Germinal center (tissue), 1 donor: ENCODE data around the gene APLF.

Experiments used
- DNase-seq: peaks from one replicate; pipeline ENCODE4 v3.0.0; 2012; ENCODE audit warnings: mixed read lengths, low spot score

Gene APLF, protein sequence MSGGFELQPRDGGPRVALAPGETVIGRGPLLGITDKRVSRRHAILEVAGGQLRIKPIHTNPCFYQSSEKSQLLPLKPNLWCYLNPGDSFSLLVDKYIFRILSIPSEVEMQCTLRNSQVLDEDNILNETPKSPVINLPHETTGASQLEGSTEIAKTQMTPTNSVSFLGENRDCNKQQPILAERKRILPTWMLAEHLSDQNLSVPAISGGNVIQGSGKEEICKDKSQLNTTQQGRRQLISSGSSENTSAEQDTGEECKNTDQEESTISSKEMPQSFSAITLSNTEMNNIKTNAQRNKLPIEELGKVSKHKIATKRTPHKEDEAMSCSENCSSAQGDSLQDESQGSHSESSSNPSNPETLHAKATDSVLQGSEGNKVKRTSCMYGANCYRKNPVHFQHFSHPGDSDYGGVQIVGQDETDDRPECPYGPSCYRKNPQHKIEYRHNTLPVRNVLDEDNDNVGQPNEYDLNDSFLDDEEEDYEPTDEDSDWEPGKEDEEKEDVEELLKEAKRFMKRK

DNA sequence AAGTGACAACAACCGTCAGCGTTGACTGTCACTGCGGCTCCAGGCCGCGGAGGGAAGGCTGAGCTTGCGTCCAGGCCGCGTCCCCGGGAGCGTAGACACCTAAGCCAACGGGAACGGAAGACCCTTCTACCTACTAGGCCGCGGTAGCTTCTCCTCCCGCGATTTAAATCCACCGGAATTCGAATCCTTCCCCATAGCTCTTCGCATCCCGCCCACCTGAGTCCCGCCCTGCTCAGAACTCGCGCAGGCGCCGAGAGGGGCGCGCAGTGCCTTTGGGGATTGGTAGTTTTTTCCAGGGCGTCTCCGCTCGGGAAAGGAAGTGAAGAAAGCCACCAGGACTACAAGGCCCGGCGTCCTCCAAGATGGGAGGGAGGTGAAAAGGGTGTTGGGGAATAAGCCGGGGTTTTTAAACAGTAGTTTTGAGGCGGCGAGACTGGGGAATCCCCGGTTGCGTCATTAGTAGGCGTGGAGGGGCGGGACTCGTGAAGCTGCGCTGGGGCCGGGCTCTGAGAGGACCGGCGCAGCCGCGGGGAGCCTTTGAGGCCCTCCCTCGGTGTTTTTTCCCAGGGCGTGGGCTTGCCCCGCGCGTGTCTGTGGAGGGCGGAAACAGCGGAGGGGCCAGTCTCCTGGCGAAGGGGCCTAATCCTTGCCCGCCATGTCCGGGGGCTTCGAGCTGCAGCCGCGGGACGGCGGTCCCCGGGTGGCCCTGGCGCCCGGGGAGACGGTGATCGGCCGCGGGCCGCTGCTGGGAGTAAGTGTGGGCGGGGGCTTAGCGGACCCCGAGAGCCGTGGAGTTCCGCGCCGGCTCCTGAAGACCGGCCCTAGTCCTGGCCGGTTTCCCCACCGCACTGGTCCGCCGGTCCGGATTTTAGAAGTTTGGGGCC is at the start of gene APLF, which contains the start of gene FBXO48:
TSS of gene APLF (plus strand) at position 509 of the 884 bp plus-strand sequence. CDS start at position 656, 147 bp downstream.
TSS of gene FBXO48 (minus strand) at position 218 of the 884 bp plus-strand sequence. CDS start 2,149 bp downstream, outside the sequence.
- DNase-seq: peak; percentile 96

DNA sequence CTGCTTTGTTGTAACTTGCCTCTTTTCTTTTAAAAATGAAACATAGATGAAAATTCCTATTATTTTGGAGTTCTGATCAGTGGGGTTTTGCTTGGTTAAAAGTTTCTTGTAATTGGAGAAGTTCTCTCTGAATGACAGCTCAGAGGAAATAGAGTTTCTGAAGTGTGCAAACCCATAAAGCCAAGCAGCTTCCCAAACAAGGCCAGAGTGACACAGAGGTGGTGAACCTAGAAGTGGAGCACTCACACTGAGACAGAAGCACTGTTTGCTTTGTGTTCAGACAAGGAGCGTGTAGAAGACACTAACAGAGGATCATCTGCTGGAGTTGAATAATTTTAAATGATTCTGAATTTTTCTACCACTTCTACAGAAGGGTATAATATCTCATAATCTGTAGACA is 49.5 kb upstream of the APLF start:
- no peak for DNase-seq

- no peak for DNase-seq
These were observed 49.0 kb upstream of the APLF start for GRCh38 chr2:68418419-68418818.

DNA sequence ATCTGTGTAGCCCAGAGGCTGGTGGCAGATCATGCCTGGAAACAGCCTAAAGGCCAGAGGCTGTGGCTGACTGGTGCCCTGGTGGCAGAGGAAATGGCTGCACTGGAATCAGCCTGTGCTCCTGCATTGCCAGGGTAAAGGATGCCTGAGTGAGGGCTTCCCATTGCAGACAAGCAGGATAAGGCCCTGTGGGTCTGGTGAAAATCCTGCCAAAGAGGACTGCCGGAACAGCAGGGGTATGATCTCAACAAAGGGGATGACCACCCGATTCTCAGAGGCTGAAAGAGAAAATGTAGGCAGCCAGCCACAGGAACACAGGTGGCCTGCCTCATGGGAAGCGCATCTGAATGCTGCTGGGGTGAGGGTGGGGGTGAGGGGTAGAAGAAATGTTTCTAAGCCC is 48.5 kb upstream of the APLF start:
- DNase-seq: no peak

- no peak for DNase-seq
These were observed 47.0 kb upstream of the APLF start for GRCh38 chr2:68420254-68420910.

- peak; percentile 28 for DNase-seq
These were observed 43.3 kb upstream of the APLF start for GRCh38 chr2:68423966-68424650.

DNA sequence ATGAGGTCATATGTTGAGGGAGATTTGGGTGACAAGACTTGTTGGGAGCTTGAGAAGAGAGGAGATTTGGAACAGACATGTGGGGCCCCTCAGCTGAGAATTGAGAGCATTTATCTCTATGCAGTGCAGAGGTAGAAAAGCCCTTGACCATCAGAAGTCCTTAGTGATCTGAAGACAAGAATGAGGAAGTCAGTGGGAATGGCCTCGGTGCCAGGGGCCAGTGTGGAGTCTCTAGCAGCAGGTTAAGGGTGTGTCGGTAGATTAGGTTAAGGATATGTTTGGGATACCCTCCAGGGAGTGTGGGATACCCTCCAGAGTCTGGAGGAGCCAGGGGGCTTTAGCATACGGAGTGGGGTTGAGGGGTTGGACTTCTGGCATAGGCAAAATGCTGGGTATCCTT is 41.9 kb upstream of the APLF start:
- DNase-seq: no peak

DNA sequence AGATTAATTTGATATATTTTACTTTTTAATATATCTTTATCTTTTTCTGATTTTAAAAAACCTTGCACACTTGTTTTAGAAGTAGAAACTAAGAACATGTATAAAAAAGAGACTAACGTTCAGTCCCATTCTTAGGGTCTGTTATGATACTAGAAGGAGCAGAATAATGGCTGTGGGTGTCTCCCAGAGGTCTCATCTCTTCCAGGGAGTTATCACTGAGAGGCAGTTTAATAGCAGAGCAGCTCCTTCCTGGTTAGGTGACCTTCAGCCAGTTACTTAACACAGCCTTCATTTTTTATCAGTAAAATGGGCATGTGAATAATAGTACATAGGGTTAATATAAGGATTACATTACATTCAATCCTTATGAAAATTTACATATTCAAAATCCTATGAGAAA is 40.9 kb upstream of the APLF start:
- no peak for DNase-seq

GRCh38 chr2:68426848-68427579 is 40.4 kb upstream of the APLF start:
- DNase-seq: peak; percentile 27

DNA sequence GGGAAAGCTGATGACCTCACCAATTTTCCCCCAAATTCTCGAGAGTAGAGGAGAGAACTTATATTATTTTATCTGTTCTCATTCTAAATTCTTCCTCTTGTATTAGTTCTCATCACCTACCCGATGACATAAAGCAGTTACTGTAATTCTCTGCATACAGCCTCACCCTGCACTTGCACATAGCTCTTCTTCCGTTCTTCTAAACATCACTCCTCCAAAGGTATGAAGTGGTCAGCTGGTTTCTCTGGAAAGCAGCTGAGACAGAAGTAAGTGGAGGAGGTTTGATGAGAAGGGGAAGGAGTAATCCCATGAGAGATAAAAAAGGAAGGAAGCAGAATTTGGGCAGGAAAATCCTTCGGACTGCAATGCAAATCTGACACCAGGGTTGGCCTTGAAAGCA is 39.3 kb upstream of the APLF start:
- no peak for DNase-seq

DNA sequence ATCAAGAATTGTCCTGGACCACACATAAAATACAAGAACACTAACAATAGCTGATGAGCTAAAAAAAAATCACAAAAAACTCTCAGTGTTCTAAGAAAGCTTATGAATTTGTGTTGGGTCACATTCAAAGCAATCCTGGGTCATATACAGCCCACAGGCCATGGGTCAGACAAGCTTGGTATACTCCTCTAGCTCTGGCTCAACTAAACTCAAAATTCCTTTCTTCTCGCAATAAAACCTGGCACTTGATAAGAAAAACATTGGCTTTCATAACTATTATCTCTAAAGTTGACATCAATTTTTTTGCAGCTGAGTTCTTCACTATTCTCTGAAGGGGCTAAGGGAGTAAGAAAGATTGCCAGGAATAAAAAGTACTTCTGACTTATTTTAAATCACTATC is 38.6 kb upstream of the APLF start:
- no peak for DNase-seq

DNA sequence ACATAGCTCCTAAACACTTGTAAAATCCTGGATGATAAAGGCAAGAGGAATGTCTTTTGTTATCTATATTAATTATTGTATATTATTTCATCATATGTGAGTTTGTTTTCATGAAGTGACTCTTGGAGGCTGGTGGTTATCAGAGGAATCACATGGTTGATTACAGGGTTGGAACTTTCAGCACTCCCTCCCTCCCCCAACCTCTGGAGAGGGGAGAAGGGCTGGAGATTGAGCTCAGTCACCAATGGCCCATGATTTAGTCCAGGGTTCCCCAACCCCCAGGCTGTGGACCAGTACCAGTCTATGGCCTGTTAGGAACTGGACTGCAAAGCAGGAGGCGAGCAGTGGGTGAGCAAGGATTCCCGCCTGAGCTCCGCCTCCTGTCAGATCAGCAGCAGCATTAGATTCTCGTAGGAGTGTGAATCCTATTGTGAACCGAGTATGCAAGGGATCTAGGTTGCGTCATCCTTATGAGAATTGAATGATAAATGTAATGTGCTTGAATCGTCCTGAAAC is 38.0 kb upstream of the APLF start:
- DNase-seq: no peak

DNA sequence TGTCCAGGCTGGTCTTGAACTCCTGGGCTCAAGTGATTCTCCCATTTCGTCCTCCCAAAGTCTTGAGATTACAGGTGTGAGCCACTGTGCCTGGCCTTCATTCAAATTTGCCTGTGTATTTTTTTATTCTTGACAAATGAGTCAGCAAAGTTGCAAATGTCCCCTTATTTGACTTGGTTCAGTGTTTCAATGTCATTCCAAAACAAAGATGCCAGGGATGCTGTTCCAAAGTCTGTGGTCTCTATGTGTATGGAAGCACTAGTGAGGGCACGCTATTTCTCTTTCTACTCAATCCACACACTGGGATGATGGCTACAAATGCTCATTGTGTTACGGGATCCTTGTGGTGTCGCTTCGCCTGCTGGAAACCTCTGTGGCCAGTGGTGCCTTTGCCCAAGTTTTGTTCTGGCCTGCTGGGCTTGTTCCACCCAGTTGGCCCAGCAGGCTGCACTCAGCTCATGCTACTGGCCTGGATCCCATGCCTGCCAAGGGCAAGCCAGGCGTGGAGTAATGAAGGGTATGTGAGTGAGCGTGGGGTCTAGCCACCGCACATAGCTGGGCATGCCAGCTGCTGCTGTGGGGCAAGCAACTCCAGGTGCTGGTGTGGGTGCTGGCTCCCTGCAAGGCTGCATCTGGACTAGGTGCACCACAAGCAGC is 35.9 kb upstream of the APLF start:
- no peak for DNase-seq

- DNase-seq: no peak
These were observed 34.4 kb upstream of the APLF start for GRCh38 chr2:68432696-68433658.

GRCh38 chr2:68434981-68435380 is 32.4 kb upstream of the APLF start:
- no peak for DNase-seq

DNA sequence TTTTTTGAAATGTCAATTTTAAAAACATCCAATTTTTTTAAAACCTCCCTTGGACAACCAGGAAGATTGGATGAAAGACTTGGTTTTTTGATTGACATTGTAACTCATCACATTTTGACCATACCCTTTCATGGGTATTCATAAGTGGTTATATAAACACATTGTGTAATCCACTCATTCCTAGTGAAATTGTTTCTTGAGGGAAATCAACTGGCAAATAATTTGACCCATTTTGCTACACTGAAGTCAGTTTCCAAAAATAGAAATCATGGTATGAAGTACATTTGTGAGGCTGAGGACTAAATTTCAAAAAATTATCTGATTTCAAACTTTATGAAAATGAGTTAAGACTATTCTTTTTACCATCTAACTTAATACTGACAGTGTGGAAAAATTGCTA is 31.8 kb upstream of the APLF start:
- DNase-seq: no peak

DNA sequence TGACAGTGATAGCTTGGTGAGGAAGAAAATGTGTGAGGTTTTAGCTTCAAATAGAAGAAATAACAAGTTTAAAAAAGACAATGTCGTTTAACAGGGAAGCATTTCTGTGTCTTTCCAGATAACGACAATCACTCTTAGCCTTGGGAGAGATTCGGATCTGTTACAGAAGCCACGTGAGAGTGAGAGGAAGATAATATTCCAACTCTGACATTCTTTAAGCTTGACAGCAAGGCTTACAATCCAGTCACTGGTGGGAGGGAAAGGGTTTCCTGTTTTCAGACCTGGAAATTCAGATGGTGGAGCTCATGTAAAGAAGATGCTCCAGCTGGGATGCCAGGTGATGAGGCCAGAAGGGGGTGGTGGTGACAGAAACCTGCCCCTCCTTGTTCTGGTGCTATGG is 31.1 kb upstream of the APLF start:
- DNase-seq: no peak

DNA sequence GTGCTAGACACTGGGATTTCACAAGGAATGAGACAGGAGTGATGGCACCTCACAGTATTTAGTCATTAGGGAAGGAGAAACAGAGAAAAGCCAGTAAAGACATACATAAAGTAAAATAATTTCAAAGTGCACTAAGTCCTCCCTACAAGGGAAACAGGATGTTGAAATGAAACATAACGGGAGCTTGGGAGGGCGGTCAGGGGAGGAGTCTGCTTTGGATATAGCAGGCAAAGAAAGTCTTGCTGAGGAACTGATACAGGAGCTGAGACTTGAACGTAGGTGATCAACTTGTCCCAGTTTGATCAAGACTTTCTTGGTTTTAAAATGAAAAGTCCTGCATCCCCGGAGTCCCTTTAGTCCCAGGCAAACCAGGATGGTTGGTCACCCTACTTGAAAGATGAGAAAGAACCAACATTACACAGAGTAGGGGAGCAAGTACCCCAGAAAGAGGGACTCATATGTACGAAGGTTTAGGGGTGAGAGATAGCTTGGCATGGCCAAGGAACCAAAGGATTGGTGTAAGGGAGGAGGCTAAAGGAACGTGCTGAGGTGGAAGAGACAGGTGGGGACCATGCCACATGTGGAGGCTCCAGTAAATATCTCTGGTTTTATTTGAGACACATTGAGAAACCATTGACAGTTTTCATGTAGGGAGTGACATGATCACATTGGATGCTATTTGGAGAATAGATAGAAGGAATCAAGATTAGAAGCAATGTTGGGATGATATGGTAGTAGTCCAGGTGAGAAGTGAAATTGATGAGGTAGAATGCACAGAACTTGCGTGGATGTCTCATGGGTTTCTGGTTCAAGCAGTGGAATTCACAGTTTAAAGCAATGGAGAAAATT is 28.7 kb upstream of the APLF start:
- no peak for DNase-seq
